ENCODE data around the gene PDE4B.

Gene PDE4B

DNA sequence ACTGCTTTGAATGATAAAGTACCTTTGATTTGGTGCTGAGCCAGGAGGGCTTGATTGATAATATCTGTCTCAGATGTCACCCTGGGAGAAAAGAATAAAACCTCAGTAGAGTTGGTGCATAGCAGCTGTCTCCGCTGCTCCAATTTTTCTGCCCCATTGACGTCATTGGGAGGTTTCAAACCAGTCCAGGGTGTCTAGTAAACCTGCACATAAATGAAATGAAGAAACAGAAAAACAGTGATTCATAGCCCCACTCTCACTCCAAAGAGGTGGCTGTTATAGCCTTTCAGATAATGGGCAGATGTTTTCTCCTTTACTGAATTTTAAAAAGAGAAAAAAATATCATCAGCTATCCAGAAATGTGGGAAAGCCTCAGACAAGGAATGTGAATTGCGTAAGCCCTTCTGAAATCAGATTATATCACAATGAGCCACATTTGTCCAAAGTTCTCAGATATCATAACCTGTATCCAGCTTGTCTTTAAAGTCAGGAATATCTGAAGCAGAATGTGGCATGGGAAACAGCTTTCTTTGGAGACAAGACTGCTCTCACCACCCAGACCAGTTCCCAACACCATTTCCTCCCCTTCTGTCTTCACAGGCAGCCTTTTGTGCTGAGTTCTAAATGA is 390.0 kb downstream of the PDE4B start:
- DNase-seq (ENCODE audit: low spot score) = no peak

DNA sequence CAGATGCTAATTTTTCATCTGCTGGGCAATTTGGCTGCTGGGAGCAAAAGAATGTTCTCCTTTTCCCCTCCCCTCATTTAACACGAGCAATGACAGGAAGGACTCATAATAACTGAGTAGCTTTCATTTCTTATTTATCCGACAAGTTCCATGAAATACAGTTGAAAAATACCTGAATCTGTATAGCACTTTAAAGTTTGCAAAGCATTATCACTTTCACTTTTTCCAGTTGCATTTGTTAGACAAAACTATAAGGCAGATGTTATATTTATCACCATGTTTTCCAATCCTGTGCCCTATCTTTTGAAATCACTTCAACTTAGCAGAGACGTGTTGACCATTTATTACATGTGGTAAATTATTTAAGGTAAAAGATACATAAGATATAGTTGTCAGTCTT is 390.7 kb downstream of the PDE4B start:
- no peak for DNase-seq (ENCODE audit: low spot score)

DNA sequence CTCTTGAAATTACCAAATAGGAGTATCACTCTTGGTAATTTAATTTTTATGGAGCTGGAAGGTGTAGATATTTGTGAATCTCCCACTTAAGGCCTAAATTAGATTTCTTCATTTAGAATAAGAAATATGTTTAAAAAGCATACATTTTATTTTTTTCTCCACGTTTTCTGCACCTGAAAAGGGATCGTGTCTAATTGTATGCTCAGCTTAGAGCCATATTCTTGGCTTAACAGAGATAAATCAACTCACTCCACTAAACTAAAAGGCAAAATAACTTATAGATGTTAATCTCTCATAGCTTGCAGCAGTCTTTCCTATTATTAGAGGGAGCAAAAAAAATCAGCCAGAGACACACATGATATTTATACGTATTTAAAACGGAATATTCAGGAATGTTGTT is 404.4 kb downstream of the PDE4B start:
- DNase-seq (ENCODE audit: low spot score) = no peak

DNA sequence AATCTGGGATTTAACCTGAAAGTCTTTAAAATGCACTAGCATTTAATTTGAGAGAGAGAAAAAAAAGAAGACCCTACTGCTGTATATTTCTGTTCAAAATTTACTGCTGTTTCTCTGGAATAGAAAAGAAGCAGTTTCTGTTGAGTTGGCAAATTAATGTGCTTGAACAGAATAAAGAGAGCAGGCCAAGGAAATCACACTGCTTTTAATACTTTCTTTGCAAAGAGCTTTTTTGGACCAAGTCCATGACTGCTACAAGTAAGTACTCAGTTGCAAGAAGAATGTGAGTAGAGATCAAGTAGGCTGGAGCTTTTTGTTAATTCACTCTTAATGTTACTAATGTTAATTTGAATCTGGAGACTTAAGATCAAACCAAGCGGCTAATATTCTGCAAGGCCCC is 405.1 kb downstream of the PDE4B start:
- no peak for DNase-seq (ENCODE audit: low spot score)

DNA sequence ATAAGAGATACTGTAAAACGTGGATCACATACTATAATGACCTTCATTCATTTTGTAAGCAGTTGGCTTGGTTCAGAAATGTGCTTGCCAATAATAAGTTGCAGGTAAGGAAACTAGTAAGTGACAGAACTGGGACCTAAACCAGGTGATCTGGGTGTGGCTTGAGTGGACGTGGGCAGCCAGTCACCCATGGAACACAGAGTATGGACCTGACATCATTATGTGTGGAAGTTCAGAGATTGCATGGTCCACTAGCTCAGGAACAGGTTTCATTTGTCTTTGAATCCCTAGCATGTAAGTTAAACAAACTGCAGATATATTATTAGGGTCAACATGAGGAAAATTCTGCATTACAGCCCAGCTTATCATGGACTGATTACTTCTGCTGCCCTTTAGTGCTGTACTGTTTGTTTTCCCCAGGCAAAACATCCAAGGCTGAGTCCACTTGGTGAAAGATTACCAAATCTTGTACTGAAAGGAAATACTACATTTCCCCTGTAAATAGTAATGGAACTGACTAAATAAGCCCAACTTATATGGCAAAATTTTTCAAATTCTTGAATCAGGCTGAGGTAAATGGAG is 414.0 kb downstream of the PDE4B start:
- no peak for DNase-seq (ENCODE audit: low spot score)

DNA sequence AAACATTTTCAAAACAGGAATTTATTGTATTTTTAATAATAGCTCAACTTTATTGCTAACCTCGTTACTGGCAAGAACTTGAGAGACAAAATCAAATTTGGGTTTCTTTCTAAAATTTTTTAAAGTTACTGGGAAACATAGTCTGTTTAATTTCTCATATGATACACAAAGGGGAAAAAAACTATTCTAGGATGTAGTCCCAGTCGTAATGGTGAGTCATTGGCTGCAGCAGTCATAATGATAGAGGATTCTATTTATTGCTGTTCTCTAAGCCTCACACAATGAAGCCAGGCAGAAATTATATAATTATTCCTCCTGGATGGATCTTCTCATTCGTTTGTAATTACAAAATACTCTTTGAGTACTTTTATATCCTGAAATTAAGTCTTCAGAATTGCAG is 414.8 kb downstream of the PDE4B start:
- DNase-seq (ENCODE audit: low spot score) = peak; percentile 27

DNA sequence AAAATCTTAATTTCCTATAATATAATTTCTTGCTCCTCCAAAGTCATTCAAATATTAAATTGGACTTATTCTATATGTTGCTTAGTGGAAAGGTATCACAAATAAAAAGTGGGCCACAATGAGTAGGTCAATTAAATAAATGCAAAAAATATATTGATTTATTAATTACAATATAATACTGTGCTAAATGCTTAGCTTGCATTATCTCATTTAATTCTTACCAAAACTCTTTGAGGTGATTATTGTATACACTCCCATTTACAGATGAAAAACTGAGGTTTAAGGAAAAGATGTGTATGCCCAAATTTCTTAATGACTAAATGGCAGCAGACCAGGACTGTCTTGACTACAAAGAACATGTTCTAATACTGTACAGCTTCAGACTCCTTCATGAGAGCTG is 415.9 kb downstream of the PDE4B start:
- DNase-seq (ENCODE audit: low spot score) = no peak

DNA sequence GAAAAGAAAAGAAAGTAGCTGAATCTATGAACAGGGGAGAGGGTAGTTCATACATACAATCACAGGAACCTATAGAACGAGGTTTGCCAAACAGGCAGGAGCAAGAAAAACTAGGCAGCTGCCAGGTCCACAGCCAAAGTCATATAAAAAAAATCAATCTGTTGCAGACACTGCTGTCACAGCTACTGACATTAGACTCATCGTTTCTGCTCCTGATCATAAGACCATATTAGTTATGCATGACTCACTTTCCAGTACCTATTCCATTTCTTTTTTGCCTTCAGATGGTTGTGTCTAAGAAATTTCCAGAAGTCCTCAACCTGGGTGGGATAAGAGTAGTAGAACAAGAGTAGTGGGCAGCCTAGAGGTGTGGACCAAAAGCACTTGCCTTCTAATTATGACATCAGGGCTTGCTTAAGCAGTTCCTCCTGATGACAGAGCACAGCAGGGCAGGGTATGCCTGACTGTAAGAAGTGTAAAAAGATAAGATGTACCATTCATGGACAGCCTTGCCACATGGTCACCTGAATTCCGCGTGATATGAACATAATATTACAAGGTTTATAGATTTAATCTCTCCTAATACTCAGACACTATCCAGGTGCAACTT is 418.0 kb downstream of the PDE4B start:
- no peak for DNase-seq (ENCODE audit: low spot score)

DNA sequence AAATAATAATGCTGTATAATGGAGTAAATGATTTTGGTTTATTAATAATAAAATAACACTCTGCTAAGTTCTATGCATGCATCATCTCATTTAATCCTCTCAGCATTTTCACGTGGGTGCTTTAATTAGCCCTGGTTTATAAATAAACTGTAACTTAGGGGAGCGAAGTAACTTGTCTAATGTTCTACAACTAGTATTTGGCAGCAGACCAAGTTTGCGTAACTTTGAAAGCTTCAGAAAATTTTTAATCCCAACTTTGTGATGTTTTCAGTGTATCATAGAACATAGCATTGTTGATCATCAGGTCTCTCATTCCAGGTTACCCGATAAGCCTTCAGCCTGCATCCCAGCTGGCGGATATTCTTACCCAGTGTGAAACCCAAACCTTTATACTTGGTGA is 418.8 kb downstream of the PDE4B start:
- no peak for DNase-seq (ENCODE audit: low spot score)

DNA sequence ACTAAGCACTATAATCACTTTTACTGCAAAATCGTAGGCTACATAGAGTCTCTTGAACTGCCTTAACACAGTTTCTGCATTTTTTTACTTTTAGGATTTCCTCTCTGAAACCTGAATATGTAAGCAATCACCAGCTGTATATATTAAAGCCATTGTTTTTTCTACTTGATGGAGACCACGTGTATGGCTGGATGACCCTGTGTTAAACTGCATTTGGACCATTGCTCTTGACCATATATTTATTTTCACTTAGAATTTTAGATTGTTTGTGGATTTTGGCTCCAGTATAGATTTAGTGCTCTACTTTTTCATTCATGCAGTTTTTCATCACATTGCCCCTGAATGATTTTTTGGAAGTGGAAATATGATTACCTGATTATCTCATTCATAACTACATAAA is 420.8 kb downstream of the PDE4B start:
- DNase-seq (ENCODE audit: low spot score) = no peak

DNA sequence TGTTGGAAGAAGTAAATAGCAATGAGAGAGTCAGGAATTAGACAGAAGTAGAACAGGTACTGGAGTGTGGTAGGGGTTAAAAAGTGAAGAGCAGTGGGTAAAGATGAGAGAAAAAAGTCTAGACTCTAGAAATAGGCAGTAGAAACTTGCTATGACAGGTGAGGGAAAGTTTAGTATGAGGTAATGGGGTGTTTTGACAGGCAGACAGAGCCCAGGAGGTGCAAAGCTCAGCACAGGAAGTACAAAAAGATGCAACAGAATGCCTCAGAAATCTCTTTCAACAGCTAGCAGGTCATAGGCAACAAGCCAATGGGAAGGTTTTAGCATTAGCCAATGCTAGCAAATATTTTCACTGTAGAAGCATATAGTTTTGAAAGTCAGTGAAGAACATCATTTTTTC is 422.2 kb downstream of the PDE4B start:
- no peak for DNase-seq (ENCODE audit: low spot score)

DNA sequence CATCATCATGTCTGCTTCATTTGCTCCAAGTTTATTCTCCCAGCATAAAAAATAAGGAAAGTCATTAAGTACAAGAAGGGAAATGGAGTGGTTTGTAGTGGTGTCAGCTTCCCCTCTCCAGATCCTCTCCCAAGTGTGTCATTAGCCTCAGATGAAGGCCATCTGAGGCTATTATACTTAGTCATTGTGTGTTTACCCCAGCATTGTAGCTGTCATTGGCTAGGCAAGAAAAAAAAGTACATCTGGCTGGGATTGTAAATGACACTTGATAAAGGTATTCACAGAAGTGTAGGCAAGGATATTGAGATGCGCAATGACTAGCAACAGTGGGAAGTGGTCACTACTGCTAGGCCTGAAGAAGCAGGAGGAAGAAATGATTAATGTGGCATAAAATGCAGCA is 424.3 kb downstream of the PDE4B start:
- DNase-seq (ENCODE audit: low spot score) = peak; percentile 23

DNA sequence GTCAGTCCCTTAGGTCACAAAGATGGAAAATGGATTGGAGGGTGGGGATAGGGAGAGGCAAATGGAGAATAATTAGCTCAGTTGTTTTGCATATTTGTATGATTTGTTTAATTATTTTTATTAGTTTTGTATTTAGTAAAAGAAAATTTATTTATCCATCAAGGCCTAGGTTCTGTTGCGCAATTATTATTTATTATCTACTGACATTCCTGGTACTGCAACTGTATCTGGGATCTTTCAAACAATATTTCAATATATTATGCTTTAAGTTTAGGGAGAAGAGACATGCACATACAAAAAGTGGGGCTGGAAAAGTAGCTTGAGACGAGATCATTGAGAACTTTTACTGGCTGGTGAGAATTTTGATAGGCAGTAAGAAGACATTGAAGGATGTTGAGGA is 424.9 kb downstream of the PDE4B start:
- DNase-seq (ENCODE audit: low spot score) = no peak

DNA sequence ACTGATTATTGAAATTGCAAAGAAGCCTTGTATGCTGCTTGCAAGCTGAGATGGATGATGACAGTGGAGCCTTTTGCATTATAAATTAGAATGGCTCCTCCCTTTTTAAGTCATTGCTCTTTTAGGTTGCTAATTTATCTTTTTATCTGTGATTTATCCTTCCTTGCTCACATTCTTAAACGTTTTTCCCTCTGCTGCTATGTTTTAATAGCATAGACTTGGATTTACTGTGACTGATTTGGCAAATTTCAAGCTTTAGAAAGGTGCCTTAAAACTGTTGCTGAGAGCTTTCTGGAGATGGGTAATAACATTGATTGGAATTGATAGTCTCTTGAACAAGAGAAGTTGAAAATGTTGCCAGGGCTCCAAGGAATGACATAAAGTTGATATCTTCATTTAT is 427.8 kb downstream of the PDE4B start:
- DNase-seq (ENCODE audit: low spot score) = no peak

DNA sequence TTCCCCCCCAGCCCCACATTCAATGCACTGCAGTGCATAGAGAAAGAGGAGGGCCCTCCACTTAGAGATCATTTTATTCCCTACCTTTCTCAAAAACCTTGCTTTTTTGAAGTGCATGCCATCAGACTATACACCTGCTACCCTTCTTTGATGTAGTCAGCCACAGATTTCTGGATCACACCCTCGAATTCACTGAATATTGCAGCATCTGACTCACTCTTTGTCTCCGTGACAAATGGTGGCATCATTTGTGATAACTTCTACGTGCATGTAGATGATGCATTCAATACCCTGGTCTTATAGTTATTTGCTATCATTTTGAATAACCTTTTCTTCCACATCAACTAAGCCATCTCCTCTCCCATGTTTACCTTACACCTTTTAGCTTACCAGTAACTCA is 431.0 kb downstream of the PDE4B start:
- DNase-seq (ENCODE audit: low spot score) = no peak

DNA sequence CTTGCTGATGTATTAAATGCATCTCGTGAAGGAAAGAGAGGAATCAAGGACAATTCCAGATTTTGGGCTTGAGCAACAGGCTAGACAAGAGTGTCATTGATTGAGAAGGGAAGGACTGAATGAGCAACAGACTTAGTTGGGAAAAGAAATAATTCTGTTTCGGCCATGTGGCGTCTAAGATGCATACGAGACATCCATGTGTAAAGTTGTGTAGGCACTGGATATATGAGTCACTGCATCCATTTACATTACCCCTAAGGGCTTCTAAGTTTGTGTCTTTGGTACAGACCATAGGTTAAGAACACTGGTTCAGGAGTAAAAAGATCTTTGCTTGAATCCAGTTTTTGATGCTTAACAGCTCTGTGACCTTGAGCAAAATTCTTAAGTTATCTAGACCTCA is 434.3 kb downstream of the PDE4B start:
- no peak for DNase-seq (ENCODE audit: low spot score)

DNA sequence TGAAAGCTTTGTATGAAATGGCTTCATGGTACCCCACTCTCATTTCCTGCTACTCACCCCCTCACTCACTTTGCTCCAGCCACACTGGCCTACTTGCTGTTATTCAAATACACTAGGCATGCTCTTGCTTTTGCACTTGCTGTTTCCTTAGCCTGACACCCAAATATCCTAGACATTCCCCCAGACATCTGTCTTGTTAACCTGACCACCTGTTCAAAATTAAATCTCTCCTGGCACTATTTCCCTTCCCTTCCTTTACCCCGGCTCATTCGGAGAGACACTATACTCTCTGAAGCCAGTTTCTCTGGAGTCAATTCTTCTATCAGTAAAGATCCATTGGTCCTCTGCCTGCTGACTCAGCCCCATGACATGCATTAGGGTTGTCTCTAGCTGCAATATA is 435.3 kb downstream of the PDE4B start:
- DNase-seq (ENCODE audit: low spot score) = no peak

DNA sequence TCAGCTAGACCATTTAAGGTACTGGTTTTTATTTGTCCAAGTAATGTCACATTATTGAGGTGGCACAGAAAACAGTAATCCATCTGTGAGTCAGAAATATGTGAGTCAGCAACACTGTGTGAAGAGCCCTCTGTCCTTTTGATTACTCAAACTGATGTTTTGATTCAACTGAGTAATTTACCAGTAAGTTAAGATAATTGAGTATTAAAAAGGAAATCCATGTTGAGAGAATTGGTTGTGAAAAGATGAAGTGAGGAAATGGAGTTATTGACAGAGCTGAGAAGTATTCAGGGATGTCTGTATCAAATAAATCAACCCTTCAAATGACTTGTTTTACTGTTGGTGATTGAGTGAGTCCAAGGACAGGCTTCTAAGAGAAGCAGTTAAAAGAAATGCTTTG is 438.5 kb downstream of the PDE4B start:
- DNase-seq (ENCODE audit: low spot score) = no peak

DNA sequence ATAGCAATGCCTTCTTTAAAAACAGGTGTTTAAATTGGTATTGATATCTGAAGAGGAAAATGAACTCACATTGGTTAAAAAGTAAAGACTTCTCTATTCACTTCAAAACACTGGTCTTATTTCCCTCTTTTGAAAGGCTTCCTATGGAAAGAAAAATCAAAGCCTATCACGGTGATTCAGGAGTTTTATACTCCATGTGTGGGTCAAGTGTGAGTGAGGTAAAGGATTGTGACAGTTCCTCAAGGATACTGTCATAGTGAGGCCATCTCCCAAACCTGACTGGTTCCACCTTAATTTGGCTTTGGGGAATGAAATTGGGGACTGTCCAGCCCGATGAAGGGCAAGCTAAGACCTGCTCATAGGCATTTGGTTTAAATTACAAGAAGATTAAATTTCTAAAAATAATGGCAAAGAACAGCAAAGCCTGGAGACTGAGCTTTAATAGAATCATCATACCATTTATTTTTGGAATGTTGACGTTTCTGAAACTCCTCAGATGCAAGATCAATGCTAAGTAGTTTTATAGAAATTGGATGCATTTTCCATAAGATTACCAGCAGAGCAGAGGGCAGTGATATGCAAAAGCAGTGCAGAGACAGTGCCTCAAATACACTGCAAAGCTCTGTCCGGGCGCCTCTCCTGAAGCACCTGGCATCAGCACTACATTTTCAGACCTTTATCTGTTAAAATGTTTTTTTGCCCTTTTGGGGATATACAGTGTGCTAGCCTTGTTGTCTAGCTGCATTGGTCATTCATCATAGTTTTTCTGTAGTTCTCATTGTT is 439.2 kb downstream of the PDE4B start:
- DNase-seq (ENCODE audit: low spot score) = no peak

DNA sequence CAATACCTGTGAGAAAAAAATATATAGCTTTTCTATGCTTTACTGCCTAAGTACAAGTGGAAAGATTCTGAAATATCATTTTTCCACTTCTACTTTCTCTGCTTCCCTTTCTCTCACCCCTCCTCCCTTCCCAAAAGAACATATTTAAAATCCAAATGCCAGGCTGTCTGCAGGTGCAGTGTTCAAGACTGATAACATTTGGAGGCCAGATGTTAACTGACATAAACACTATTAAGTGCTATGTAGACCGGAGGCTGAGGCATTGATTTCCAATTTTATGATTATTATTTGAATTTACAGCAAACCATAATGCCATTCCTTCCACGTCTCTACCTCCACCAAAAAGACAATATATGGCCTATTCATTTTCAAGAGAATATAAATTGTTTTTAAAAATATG is 444.3 kb downstream of the PDE4B start:
- DNase-seq (ENCODE audit: low spot score) = no peak

DNA sequence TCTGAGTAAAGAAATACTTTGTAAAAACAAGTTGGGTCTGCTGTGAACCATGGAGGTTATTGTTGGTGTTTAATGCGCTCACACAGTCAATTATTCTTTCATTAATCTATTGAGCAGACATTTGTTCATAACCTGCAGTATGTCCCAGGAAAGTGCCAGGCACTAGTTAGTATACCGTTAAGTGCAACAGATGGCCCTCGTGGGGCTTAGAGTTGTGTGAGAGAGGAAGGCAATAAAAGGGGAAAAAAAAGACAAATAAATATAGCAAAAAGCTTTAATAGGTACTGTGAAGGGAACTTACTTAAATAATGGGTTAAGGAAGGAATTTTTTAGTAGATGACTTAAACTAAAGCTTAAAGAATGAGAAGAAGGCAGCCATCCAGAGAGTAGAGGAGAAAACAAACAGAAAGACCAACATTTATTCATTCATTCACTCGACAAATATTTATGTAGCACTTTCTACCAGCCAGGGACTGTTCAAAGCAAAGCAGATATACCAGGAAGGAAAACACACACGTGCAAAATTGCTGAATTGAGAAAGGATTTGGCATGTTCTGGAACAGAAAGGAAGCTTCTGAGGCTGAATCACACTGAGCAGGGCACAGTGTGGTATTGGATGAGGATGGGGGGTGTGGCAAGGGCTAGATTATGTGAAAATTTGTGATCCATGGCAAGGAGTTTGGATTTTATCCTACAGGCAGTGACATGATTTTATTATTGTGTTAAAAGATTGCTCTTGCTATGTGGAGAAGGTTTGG is 445.2 kb downstream of the PDE4B start:
- no peak for DNase-seq (ENCODE audit: low spot score)

DNA sequence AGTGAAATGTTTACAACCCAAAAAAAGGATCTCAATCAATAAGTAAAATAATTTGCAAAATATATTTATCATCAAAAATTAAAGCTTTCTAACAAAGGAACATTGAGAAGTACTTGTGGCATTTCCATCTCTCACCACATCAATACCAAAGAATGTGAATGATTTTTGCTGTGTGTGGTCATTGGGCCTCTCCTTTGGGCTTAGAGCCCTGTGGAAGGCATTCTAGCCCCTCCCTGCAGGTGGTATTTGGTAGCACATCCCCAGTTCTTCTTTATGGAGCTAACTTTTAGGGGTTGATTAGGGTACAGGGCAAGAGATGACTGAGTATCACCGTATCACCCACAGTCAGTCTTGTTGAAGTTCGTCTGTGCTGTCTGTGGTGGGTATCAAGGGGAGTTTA is 447.1 kb downstream of the PDE4B start:
- no peak for DNase-seq (ENCODE audit: low spot score)
